ENCODE data around the gene APOL4.

The APOL4 gene

GRCh38 chr22:36244522-36245391 is 43.1 kb upstream of the APOL4 start:
- no peak for DNase-seq (ENCODE audit: extremely low read depth, low read depth)
- TF ChIP-seq CTCF (IDR thresholded peaks at IDR 0.05; ENCODE audit: low read depth, low read length, missing control alignments), result no peak
- no peak overlapping the region for H3K4me3 ChIP-seq (replicated peaks; ENCODE audit: low read depth, low read length)

GRCh38 chr22:36243986-36244385 is 42.4 kb upstream of the APOL4 start:
- H3K4me3 ChIP-seq (replicated peaks; ENCODE audit: low read depth, low read length), result no peak overlapping the region
- no peak for TF ChIP-seq CTCF (IDR thresholded peaks at IDR 0.05; ENCODE audit: low read depth, low read length, missing control alignments)
- no peak for DNase-seq (ENCODE audit: extremely low read depth, low read depth)

GRCh38 chr22:36239401-36240171 is 38.0 kb upstream of the APOL4 start, which contains the start of gene APOL2:
Gene APOL2, minus strand, starts transcription at chr22:36239527. Its CDS starts 6,365 bp downstream, at chr22:36233162.
- peak; percentile 83 for DNase-seq (ENCODE audit: extremely low read depth, low read depth)
- peak within 1 kb of the TSS; percentile 74 for H3K4me3 ChIP-seq (replicated peaks; ENCODE audit: low read depth, low read length)
- TF ChIP-seq CTCF (IDR thresholded peaks at IDR 0.05; ENCODE audit: low read depth, low read length, missing control alignments), result peak; percentile 69

- no peak for DNase-seq (ENCODE audit: extremely low read depth, low read depth)
- TF ChIP-seq CTCF (IDR thresholded peaks at IDR 0.05; ENCODE audit: low read depth, low read length, missing control alignments), result no peak
- H3K4me3 ChIP-seq (replicated peaks; ENCODE audit: low read depth, low read length), result peak overlapping the region; percentile 74
Observed at GRCh38 chr22:36239150-36239400, 37.5 kb upstream of the APOL4 start.

GRCh38 chr22:36238373-36239149 is 37.0 kb upstream of the APOL4 start:
- TF ChIP-seq CTCF (IDR thresholded peaks at IDR 0.05; ENCODE audit: low read depth, low read length, missing control alignments), result no peak
- H3K4me3 ChIP-seq (replicated peaks; ENCODE audit: low read depth, low read length), result peak overlapping the region; percentile 74
- no peak for DNase-seq (ENCODE audit: extremely low read depth, low read depth)

GRCh38 chr22:36237462-36238372 is 36.1 kb upstream of the APOL4 start:
- H3K4me3 ChIP-seq (replicated peaks; ENCODE audit: low read depth, low read length), result peak overlapping the region; percentile 74
- TF ChIP-seq CTCF (IDR thresholded peaks at IDR 0.05; ENCODE audit: low read depth, low read length, missing control alignments), result no peak
- no peak for DNase-seq (ENCODE audit: extremely low read depth, low read depth)

Measured in HFF-Myc (cell line).